Tibial nerve (tissue), 3 donors: ENCODE measurements around the gene BMPR1B.

Experiments used
- CTCF ChIP-seq, 5 experiments: fragments of 200-600 bp in 3 of 5; fragments of 450-650 bp in 2 of 5; sonication (generic) in 3 of 5; IDR thresholded peaks; one replicate each; pipeline ENCODE4 v1.5.1; 2016 to 2019; ENCODE audit warnings: antibody characterized with exemption in 5 of 5, mild to moderate bottlenecking in 3 of 5, moderate library complexity in 2 of 5
- POLR2A ChIP-seq, 2 donors: fragments of 450-650 bp; IDR thresholded peaks; one replicate each; pipeline ENCODE4 v1.6.1; 2017; ENCODE audit warnings: antibody characterized with exemption in 2 of 2, mild to moderate bottlenecking in 2 of 2, moderate library complexity in 2 of 2

- TF ChIP-seq CTCF (IDR thresholded peaks at IDR 0.05) = no peak
- TF ChIP-seq POLR2A (IDR thresholded peaks at IDR 0.05) = no peak
These were observed 43.2 kb upstream of the BMPR1B start for GRCh38 chr4:94714365-94715160.
